EL (cell line): ENCODE results near the gene KANSL3.
A peak's percentile ranks its signal among the peaks of the same experiment; 100 is the strongest.
"Not testable (repeated sequence)": the region's sequence is repeated elsewhere in the genome, so short reads cannot be mapped to it uniquely, and the experiment has no call there.

ENCODE experiments used
- DNase-seq: peaks from one replicate; pipeline ENCODE4 v3.0.0-alpha.2; 2016

KANSL3 gene

DNA sequence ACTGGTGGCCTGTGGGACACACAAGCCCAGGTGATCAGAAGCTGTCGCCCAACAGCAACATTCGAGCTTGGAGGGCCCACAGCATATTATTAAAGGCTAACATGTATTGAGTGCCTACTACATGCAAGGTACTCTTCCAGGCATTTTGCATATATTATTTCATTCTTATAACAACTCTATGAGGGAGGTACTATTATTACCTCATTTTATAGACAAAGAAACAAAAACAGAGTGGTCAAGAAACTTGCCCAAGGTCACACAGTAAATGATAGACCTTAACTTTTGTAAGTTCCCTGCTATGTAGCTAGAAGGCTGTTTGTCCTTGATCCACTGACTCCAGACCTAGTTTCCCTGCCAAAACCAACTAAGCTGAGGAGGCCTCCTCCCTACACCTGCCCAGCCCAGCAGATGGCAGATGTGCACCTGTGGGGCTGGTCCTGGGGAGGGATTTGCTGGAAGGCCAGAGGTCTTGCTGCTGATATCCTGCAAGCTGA lies 35.7 kb downstream of the KANSL3 start:
- no peak for DNase-seq

- no peak for DNase-seq
Observed at GRCh38 chr2:96601382-96602292, 36.5 kb downstream of the KANSL3 start.

DNA sequence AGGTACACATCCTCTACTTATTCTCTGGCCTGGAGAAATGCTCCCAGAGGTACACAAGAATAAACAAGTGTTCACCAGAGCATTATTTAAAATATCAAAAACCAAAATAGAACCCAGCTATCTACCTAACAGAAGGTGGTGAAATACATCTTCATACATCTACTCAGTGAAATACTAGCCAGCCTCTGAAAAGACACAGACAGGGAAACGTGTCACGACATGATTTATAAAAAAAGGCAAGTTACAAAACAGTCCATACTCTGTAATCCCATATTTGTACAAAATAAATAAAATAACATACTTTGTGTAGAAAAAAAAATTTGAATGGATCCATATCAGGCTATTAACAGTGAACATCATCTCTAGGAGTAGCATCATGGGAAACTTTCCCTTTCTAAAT lies 38.2 kb downstream of the KANSL3 start:
- DNase-seq, result no peak

DNA sequence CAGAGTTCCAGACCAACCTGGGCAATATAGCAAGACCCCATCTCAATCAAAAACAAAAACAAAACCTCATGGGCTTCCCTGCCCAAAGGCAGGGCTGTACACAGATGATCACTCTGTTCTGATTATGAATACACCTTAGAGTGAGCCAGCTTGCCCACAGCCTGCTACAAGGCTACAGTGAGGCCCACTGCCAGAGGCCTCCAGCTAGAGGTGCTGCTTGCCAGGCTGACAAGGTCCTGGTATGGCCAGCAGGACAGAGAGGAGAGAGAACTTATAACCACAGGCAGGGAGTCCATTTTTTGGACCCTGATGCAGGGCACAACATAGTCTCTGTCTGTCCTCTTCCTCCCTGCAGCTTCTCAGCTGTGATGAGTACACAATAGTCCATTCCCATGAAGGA lies 41.5 kb downstream of the KANSL3 start:
- no peak for DNase-seq

GRCh38 chr2:96594691-96595152 lies 43.4 kb downstream of the KANSL3 start:
- no peak for DNase-seq

DNA sequence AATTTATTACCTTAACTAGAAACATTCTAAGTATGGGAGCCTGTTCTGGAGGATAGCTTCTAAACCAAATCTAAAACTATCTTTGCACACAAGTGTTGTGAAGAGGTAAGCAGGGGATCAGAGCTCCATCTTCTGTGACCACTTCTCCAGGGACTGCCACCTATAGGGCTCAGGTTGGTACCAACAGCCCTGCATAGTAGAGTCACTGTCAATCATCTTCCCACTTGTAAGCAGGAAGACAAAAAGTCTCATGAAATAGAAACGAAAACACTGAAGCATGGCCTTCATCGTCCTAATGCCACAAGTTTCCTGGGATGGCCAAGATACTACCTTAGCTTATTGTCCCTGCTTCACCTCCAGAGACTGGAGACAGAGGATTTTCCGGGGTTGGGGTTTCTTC lies 43.8 kb downstream of the KANSL3 start:
- DNase-seq, result no peak

- no peak for DNase-seq
Observed at GRCh38 chr2:96591494-96591893, 46.6 kb downstream of the KANSL3 start.

- DNase-seq, result no peak
Observed at GRCh38 chr2:96591054-96591453, 47.1 kb downstream of the KANSL3 start.

GRCh38 chr2:96587843-96588242 lies 50.3 kb downstream of the KANSL3 start:
- DNase-seq, result no peak

DNA sequence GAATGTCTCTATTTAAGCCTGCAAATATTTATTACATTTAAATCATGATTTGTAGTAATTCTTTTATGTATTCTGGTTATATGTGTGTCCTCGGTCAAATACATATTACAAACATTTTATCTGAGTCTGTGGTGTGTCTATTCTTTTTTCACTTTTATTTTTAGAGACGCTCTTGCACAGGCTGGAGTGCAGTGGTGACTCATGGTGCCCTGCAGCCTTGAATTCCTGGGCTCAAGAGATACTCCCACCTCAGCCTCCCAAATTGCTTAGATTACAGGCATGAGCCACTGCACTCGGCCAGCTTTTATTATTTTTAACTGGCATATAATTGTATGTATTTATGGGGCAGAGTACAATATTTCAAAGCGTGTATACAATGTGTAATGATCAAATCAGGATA lies 54.1 kb downstream of the KANSL3 start:
- DNase-seq, result peak; percentile 59

- no peak for DNase-seq
Observed at GRCh38 chr2:96580771-96581170, 57.3 kb downstream of the KANSL3 start.

DNA sequence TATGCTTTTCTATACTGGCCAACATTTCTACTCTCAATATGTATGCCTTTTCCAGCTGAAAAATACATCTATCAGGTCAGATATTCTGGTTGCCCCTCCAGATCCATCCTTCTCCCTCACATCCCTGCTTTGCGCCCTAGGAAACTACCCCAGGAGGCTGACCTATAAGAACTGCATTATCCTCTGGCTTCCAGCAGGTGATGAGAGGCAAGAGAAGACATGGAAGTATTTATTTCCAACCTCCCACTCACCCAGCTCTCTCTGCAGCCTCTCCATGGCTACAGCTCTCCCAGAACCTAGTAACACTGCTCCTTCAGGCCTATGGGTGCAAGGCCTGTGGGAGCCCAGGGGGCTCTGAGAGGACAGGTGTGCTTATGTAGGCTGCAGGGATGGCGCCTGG lies 58.7 kb downstream of the KANSL3 start:
- no peak for DNase-seq

- DNase-seq, result no peak
Observed at GRCh38 chr2:96578731-96579130, 59.4 kb downstream of the KANSL3 start.

GRCh38 chr2:96577501-96577900 lies 60.6 kb downstream of the KANSL3 start:
- no peak for DNase-seq

DNA sequence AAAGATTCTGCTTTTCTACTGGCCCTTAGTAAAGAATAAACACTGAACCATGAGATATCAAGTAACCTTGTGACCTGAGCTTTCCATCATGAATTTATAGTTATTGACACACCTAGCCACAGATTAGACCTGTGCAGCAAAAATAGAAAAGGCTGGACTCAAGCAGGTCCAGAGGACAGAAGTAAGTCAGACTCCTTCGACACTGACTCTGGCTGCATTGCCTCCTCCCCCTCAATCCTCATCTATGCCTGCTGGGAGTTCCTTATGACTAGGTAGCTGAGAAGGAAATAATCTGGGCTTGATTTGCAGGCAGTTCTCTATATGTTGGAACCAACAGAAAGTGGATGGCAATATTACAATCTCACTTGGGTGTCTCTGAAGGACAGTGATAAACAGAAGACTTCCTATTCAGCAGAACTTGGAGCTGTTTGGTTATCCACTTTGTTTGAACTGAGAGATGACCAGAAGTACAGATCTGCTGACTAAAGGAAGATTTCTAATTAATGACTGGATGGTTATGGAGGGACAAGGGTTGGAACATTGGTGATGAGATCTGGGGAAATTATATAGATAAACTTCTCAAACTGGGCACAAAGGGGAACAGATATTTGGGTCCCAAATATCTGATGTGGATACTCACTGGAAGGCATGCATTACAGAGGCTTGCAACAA lies 62.2 kb downstream of the KANSL3 start:
- DNase-seq, result no peak

- no peak for DNase-seq
Observed at GRCh38 chr2:96574364-96574763, 63.7 kb downstream of the KANSL3 start.

DNA sequence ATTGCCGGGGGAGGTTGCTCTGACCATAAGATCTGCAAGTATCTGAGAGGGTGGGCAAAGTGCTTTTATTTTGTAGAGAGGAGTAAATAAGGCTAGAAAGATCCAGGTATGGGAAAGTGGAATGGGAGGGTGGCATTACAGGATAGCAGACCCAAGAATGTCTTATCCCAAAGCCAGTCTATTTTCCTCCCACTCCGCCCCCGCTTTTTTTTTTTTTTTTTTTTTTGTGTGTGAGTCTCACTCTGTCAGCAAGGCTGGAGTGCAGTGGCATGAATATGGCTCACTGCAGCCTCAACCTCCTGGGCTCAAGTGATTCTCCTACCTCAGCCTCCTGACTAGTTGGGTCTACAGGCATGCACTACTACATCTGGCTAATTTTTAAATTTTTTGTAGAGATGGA lies 70.0 kb downstream of the KANSL3 start:
- no peak for DNase-seq

DNA sequence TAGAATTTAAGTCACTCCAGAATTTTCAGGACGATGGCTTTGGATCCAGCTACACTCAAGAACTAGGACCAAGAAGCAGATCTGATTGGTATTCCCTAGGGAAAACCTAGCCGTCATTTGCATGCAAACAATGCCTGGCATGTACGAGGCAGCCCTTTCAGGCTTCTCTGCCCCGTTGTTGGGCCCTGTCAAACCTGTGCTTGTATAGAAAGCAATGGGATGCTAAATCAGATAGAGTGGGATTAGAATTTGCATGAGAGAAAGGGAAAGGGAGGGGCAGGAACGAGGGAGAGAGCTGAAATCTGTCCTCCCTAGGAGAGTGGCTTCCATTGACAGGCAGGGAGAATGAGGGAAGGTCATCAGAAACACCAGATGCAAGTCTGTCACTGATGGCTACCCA lies 73.0 kb downstream of the KANSL3 start:
- DNase-seq, result no peak

DNA sequence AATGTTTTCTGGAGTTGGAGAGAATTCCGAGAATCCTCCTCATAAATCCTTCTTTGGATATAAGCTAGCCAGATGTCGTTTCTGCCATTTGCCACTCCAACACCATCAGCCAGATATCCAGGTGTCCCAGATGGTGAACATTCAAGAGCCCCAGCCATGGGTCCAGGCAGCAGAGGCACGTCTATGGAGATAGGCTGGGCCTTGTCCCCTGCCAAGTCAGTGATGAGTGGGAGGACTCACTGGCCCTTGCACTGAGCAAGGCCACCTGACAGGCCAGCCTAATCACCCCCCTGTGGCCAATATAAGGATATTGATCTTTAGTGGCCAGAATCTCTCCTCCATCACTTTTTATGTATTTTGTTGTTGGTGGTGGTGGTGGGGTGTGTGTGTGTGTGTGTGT lies 73.5 kb downstream of the KANSL3 start:
- DNase-seq, result no peak

DNA sequence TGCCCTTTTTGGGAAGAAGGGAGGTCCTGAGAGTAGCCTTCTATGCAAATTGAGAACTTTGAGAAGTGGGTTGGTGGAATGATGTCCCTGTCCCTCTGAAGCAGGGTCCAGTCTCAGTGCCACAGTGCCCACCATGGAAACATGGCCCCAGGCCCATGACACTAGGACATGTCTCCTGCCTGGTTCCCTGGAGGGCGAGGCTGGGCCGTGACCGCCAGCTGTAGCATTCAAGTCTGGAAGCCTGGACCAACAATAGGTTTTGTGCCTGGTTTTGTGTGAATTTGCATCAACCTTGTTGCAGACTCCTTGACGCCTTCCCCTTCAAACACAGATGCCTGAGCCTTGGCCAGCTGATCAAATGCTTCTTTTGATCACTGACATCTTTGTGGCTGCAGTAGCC lies 74.1 kb downstream of the KANSL3 start:
- no peak for DNase-seq

GRCh38 chr2:96558485-96558884 lies 79.6 kb downstream of the KANSL3 start:
- DNase-seq, result no peak

GRCh38 chr2:96558061-96558460 lies 80.1 kb downstream of the KANSL3 start:
- no peak for DNase-seq

GRCh38 chr2:96557421-96557820 lies 80.7 kb downstream of the KANSL3 start:
- not testable (repeated sequence) for DNase-seq
